ENCODE results near the gene NFE2.

- TF ChIP-seq, protein P1, sequence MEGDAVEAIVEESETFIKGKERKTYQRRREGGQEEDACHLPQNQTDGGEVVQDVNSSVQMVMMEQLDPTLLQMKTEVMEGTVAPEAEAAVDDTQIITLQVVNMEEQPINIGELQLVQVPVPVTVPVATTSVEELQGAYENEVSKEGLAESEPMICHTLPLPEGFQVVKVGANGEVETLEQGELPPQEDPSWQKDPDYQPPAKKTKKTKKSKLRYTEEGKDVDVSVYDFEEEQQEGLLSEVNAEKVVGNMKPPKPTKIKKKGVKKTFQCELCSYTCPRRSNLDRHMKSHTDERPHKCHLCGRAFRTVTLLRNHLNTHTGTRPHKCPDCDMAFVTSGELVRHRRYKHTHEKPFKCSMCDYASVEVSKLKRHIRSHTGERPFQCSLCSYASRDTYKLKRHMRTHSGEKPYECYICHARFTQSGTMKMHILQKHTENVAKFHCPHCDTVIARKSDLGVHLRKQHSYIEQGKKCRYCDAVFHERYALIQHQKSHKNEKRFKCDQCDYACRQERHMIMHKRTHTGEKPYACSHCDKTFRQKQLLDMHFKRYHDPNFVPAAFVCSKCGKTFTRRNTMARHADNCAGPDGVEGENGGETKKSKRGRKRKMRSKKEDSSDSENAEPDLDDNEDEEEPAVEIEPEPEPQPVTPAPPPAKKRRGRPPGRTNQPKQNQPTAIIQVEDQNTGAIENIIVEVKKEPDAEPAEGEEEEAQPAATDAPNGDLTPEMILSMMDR (IDR thresholded peaks at IDR 0.05): no peak
- TF ChIP-seq POLR2AphosphoS5 (IDR thresholded peaks at IDR 0.05; ENCODE audit: insufficient read depth in 1 of 2, low read depth in 1 of 2): no peak
Measured at GRCh38 chr12:54266852-54267251, 34.0 kb downstream of the NFE2 start.
